Suprapubic skin (tissue), 4 donors: ENCODE data around the gene CEACAM18.

Experiments
- CTCF ChIP-seq, 2 donors: fragments of 200-600 bp in 1 of 2; fragments of 450-650 bp in 1 of 2; sonication (generic) in 1 of 2; IDR thresholded peaks; one replicate each; pipeline ENCODE4 v1.5.1; 2016 to 2019; ENCODE audit warnings: antibody characterized with exemption in 2 of 2, mild to moderate bottlenecking in 1 of 2, moderate library complexity in 1 of 2
- POLR2A ChIP-seq, 2 donors: fragments of 450-650 bp; IDR thresholded peaks; one replicate each; pipeline ENCODE4 v1.6.1; 2017; ENCODE audit warnings: antibody characterized with exemption in 2 of 2, mild to moderate bottlenecking in 2 of 2, moderate library complexity in 2 of 2
- POLR2AphosphoS5 ChIP-seq, 3 donors: sonication (generic); formaldehyde crosslinking; IDR thresholded peaks; one replicate each; pipeline ENCODE4 v1.6.1; 2017; ENCODE audit warnings: antibody characterized with exemption in 3 of 3

- TF ChIP-seq CTCF (IDR thresholded peaks at IDR 0.05) (no peak), POLR2AphosphoS5 (IDR thresholded peaks at IDR 0.05) (no peak), POLR2A (IDR thresholded peaks at IDR 0.05) (no peak)
Observed at GRCh38 chr19:51501594-51502263, 23.4 kb downstream of the CEACAM18 start, which contains the start of gene SIGLEC12.
